H9 (cell line): ENCODE results near the gene PLXNA4. TPM values are rescaled to one million over a fixed set of nuclear protein-coding genes. Genes with fewer than 3 reads are reported as not detected.

Experiments
- DNase-seq: peaks from one replicate; pipeline ENCODE4 v3.0.0-alpha.2; 2017
- H2AFZ ChIP-seq: one replicate; pipeline ENCODE4 v1.6.1; 2013; ENCODE audit warnings: mild to moderate bottlenecking, low read length, control low read depth, moderate library complexity
- H2AK5ac ChIP-seq: 2 replicates; pipeline ENCODE4 v1.6.1; 2013; ENCODE audit warnings: low read length, control low read depth, mixed read lengths; ENCODE audit not compliant: insufficient read length
- H2BK120ac ChIP-seq: one replicate; pipeline ENCODE4 v1.6.1; 2013; ENCODE audit warnings: low read depth, mild to moderate bottlenecking, low read length, control low read depth, inconsistent platforms; ENCODE audit not compliant: poor library complexity, severe bottlenecking
- H2BK12ac ChIP-seq: 2 replicates; pipeline ENCODE4 v1.6.1; 2013; ENCODE audit warnings: low read length, control low read depth, mixed read lengths, low read depth; ENCODE audit not compliant: insufficient read length
- H2BK15ac ChIP-seq: 2 replicates; pipeline ENCODE4 v1.6.1; 2013; ENCODE audit warnings: low read depth, low read length, control low read depth
- H2BK20ac ChIP-seq: one replicate; pipeline ENCODE4 v1.6.1; 2013; ENCODE audit warnings: low read depth, mild to moderate bottlenecking, low read length, control low read depth, inconsistent platforms; ENCODE audit not compliant: poor library complexity, severe bottlenecking
- H2BK5ac ChIP-seq: 2 replicates; pipeline ENCODE4 v1.6.1; 2013; ENCODE audit warnings: low read length, control low read depth, mixed read lengths; ENCODE audit not compliant: insufficient read length
- H3K14ac ChIP-seq: 2 replicates; pipeline ENCODE4 v1.6.1; 2013; ENCODE audit warnings: low read length, control low read depth; ENCODE audit not compliant: insufficient read depth
- H3K18ac ChIP-seq: 2 replicates; pipeline ENCODE4 v1.6.1; 2013; ENCODE audit warnings: low read depth, mild to moderate bottlenecking, mixed read lengths, low read length, control low read depth; ENCODE audit not compliant: insufficient read length
- H3K23ac ChIP-seq: 2 replicates; pipeline ENCODE4 v1.6.1; 2013; ENCODE audit warnings: low read length, control low read depth, mixed read lengths, low read depth; ENCODE audit not compliant: insufficient read length
- H3K23me2 ChIP-seq: 2 replicates; pipeline ENCODE4 v1.6.1; 2013; ENCODE audit warnings: low read depth, mild to moderate bottlenecking, mixed read lengths, low read length, control low read depth; ENCODE audit not compliant: insufficient read length, poor library complexity, severe bottlenecking
- H3K27ac ChIP-seq: 2 replicates; pipeline ENCODE4 v1.5.1; 2013; ENCODE audit warnings: low read length, control low read depth, mixed read lengths, low read depth; ENCODE audit not compliant: insufficient read length
- H3K27me3 ChIP-seq: 2 replicates; pipeline ENCODE4 v1.6.1; 2013; ENCODE audit warnings: low read length, control low read depth, inconsistent platforms; ENCODE audit not compliant: insufficient read depth
- H3K4ac ChIP-seq: 2 replicates; pipeline ENCODE4 v1.6.1; 2013; ENCODE audit warnings: low read depth, mild to moderate bottlenecking, control low read depth, inconsistent platforms, low read length, moderate library complexity
- H3K4me1 ChIP-seq: 2 replicates; pipeline ENCODE4 v1.6.1; 2013; ENCODE audit warnings: low read length, control low read depth, inconsistent platforms; ENCODE audit not compliant: insufficient read depth
- H3K4me2 ChIP-seq: 2 replicates; pipeline ENCODE4 v1.6.1; 2013; ENCODE audit warnings: low read length, control low read depth, mixed read lengths; ENCODE audit not compliant: insufficient read length, insufficient read depth
- H3K56ac ChIP-seq: 2 replicates; pipeline ENCODE4 v1.6.1; 2013; ENCODE audit warnings: low read depth, mild to moderate bottlenecking, mixed read lengths, low read length, control low read depth; ENCODE audit not compliant: insufficient read length
- H3K79me1 ChIP-seq: 2 replicates; pipeline ENCODE4 v1.6.1; 2013; ENCODE audit warnings: low read depth, mild to moderate bottlenecking, moderate library complexity, low read length, control low read depth, inconsistent platforms; ENCODE audit not compliant: insufficient read depth, poor library complexity, severe bottlenecking
- H3K79me2 ChIP-seq: 2 replicates; pipeline ENCODE4 v1.6.1; 2013; ENCODE audit warnings: low read length, control low read depth, inconsistent platforms; ENCODE audit not compliant: insufficient read depth
- H3K9ac ChIP-seq: 2 replicates; pipeline ENCODE4 v1.6.1; 2013; ENCODE audit warnings: low read length, control low read depth, mixed read lengths; ENCODE audit not compliant: insufficient read length; ENCODE audit errors: extremely low read depth
- H3K9me3 ChIP-seq: one replicate; pipeline ENCODE4 v1.6.1; 2013; ENCODE audit warnings: low read depth, low read length, inconsistent platforms; ENCODE audit not compliant: control insufficient read depth
- H3T11ph ChIP-seq: one replicate; pipeline ENCODE4 v1.6.1; 2013; ENCODE audit warnings: mild to moderate bottlenecking, low read length, control low read depth, inconsistent platforms
- H4K20me1 ChIP-seq: one replicate; pipeline ENCODE4 v1.6.1; 2013; ENCODE audit not compliant: control insufficient read depth, insufficient read length, insufficient read depth
- H4K5ac ChIP-seq: 2 replicates; pipeline ENCODE4 v1.6.1; 2013; ENCODE audit warnings: low read depth, mild to moderate bottlenecking, mixed read lengths, low read length, control low read depth; ENCODE audit not compliant: insufficient read length
- H4K8ac ChIP-seq: replicated peaks from 2 replicates; pipeline ENCODE4 v1.6.1; 2013; ENCODE audit warnings: low read length, control low read depth, mixed read lengths, low read depth; ENCODE audit not compliant: insufficient read length
- H4K91ac ChIP-seq: 2 replicates; pipeline ENCODE4 v1.6.1; 2013; ENCODE audit warnings: low read depth, mild to moderate bottlenecking, moderate library complexity, mixed read lengths, low read length, control low read depth; ENCODE audit not compliant: insufficient read length
- H3K27ac Mint-ChIP-seq, 3 experiments: 2 replicates in 2 of 3; 3 replicates in 1 of 3; pipeline ENCODE4 v1.8.0; 2020 to 2021; ENCODE audit warnings: mixed read lengths in 3 of 3, mild to moderate bottlenecking in 1 of 3, moderate library complexity in 1 of 3
- H3K27me3 Mint-ChIP-seq: 2 replicates; pipeline ENCODE4 v1.8.0; 2021; ENCODE audit warnings: low read depth, mild to moderate bottlenecking, moderate library complexity, mixed read lengths
- H3K36me3 Mint-ChIP-seq, 3 experiments: 2 replicates in 2 of 3; 3 replicates in 1 of 3; pipeline ENCODE4 v1.8.0; 2020 to 2021; ENCODE audit warnings: low read depth in 3 of 3, mixed read lengths in 3 of 3; ENCODE audit not compliant: insufficient read depth in 1 of 3
- H3K4me1 Mint-ChIP-seq, 2 experiments: 2 replicates each; pipeline ENCODE4 v1.8.0; 2020; ENCODE audit warnings: mixed read lengths in 2 of 2
- H3K4me3 Mint-ChIP-seq, 2 experiments: 2 replicates in 1 of 2; 3 replicates in 1 of 2; pipeline ENCODE4 v1.8.0; 2020 to 2021; ENCODE audit warnings: mild to moderate bottlenecking in 2 of 2, mixed read lengths in 2 of 2, moderate library complexity in 1 of 2
- H3K9me3 Mint-ChIP-seq, 2 experiments: 2 replicates in 1 of 2; 3 replicates in 1 of 2; pipeline ENCODE4 v1.8.0; 2020; ENCODE audit warnings: mild to moderate bottlenecking in 2 of 2, mixed read lengths in 2 of 2, moderate library complexity in 1 of 2
- CTCF ChIP-seq: fragments of 200-600 bp; sonication (generic); conservative IDR thresholded peaks from 3 replicates; pipeline ENCODE4 v1.8.0; 2021; ENCODE audit warnings: antibody characterized with exemption, mild to moderate bottlenecking
- WGBS: extraction: QIAGEN DNeasy Blood & Tissue Kit; methylation state at CpG from one replicate; pipeline ENCODE4 v1.1.7; 2013; ENCODE audit warnings: missing lambda C conversion rate, low lambda C conversion rate, mixed read lengths; ENCODE audit not compliant: insufficient read length; ENCODE audit errors: extremely low coverage; 5-methylcytosine and 5-hydroxymethylcytosine counted together
- total RNA-seq: library from RNA; stranded (reverse); gene quantifications from 2 replicates; pipeline ENCODE4 v1.2.1, GENCODE V29; 2021

Gene PLXNA4
- total RNA-seq, 1 experiment from 2014 or later: 0.35 TPM

- Histone ChIP-seq H4K8ac (no peak overlapping the region), H3K56ac (no peak overlapping the region), H4K20me1 (no peaks in the 10 kb centered on the region), H3T11ph (no peak overlapping the region), H2BK15ac (no peak overlapping the region), H3K23me2 (no peaks in the 10 kb centered on the region), H2BK120ac (no peak overlapping the region), H3K4me2 (peak overlapping the region; percentile 62), H4K91ac (no peak overlapping the region), H2AFZ (no peak overlapping the region), H3K4ac (no peak overlapping the region), H3K9ac (no peak overlapping the region), H3K18ac (no peak overlapping the region), H2BK12ac (no peak overlapping the region), H3K23ac (no peak overlapping the region), H2AK5ac (no peak overlapping the region), H4K5ac (no peak overlapping the region), H3K14ac (no peak overlapping the region), H2BK5ac (no peak overlapping the region), H3K79me1 (no peaks in the 10 kb centered on the region), H3K4me1 (peaks cover 5% of the 10 kb centered on the region; the same call in 1 of the 2 replicates), H3K27ac (no peak overlapping the region), H3K9me3 (no peaks in the 10 kb centered on the region), H3K27me3 (no peaks in the 10 kb centered on the region), H3K79me2 (no peaks in the 10 kb centered on the region), H2BK20ac (no peak overlapping the region)
- Mint-ChIP-seq H3K27me3 (peaks cover 51% of the 10 kb centered on the region), H3K27ac (no peak overlapping the region; a peak in 1 of 7 replicates), H3K36me3 (peaks cover 6 to 12% (median 7%) of the 10 kb centered on the region in 3 experiments), H3K9me3 (peaks cover 9 to 11% of the 10 kb centered on the region in 2 experiments), H3K4me1 (peaks cover 10% of the 10 kb centered on the region in 2 experiments), H3K4me3 (peak overlapping the region; percentile 34 to 53; a peak in 3 of 5 replicates)
- peak; percentile 93 for TF ChIP-seq CTCF
- peak; percentile 91 for DNase-seq
- WGBS: no CpG with 5 or more reads among the region's 20 CpGs
Measured at GRCh38 chr7:132318352-132319318, 257.6 kb downstream of the PLXNA4 start.
